NCI-H774 (cell line): ENCODE results near the gene ZNF536.
"Not testable (repeated sequence)": the region's sequence is repeated elsewhere in the genome, so short reads cannot be mapped to it uniquely, and the experiment has no call there.

Experiments
- DNase-seq: peaks from one replicate; lab custom pipeline; 2025; lab: John Stamatoyannopoulos, UW

The ZNF536 gene

GRCh38 chr19:30487178-30487577 lies 115.0 kb downstream of the ZNF536 start:
- DNase-seq = no peak

- no peak for DNase-seq
Measured at GRCh38 chr19:30488191-30488590, 116.0 kb downstream of the ZNF536 start.

DNA sequence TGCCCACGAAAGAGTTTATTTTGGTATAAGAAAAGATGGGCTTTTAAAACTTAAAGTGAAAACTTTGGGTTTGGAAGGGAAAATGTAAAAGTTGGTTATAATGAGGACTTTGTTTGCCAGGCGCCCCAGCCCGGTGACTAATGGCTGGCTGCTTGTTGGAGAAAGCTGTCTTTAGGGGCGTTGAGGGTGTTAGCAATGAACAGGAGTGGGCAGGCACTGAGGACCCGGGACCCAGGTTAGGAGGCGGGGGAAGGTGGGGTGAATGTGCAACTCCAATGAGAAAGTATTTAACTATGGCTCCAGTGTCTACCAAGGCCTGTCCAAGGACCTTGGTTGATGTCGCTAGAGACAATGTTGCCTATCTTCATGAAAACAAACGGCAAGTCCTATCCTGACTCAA lies 118.6 kb downstream of the ZNF536 start:
- no peak for DNase-seq

GRCh38 chr19:30492586-30493270 lies 120.5 kb downstream of the ZNF536 start:
- no peak for DNase-seq

GRCh38 chr19:30497034-30497433 lies 124.8 kb downstream of the ZNF536 start:
- DNase-seq = no peak

GRCh38 chr19:30498085-30498484 lies 125.9 kb downstream of the ZNF536 start:
- not testable (repeated sequence) for DNase-seq

GRCh38 chr19:30498707-30499106 lies 126.5 kb downstream of the ZNF536 start:
- DNase-seq = no peak

DNA sequence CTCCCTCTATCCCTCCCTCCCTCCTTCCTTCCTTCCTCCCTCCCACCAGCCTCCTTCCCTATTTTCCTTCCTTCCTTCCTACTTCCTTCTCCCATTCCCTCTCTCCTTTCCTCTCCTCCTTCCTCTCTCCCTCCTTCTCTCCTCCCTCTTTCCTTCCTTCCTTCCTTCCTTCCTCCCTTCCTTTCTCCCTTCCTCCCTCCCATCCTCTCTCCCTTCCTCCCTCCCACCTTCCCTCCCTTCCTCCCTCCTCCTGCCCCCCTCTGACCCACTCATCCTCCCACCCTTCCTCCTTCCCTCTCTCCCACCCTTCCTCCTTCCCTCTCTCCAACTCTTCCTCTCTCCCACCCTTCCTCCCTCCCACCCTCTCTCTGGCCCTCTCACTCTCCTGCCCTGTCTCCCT lies 132.1 kb downstream of the ZNF536 start:
- no peak for DNase-seq

GRCh38 chr19:30512176-30513081 lies 140.2 kb downstream of the ZNF536 start:
- no peak for DNase-seq

DNA sequence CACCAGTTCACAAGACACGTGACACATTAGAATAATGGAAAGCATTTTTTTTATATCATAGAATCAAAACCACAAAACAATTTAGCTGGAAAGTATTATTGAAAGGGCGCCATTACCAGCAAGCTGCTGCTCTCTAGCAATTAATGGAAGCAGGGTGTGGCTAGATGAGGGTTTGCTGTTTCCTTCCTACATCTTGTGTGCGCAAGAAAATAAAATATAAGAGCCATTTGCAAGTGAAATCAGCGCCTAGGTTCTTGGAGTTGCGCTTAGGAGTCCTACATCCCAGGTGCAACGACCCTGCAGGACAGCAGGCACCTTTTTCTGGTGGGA lies 140.9 kb downstream of the ZNF536 start:
- no peak for DNase-seq

- no peak for DNase-seq
Measured at GRCh38 chr19:30516111-30516510, 143.9 kb downstream of the ZNF536 start.

- no peak for DNase-seq
Measured at GRCh38 chr19:30516531-30516930, 144.3 kb downstream of the ZNF536 start.

- DNase-seq = no peak
Measured at GRCh38 chr19:30518965-30519606, 146.9 kb downstream of the ZNF536 start.

DNA sequence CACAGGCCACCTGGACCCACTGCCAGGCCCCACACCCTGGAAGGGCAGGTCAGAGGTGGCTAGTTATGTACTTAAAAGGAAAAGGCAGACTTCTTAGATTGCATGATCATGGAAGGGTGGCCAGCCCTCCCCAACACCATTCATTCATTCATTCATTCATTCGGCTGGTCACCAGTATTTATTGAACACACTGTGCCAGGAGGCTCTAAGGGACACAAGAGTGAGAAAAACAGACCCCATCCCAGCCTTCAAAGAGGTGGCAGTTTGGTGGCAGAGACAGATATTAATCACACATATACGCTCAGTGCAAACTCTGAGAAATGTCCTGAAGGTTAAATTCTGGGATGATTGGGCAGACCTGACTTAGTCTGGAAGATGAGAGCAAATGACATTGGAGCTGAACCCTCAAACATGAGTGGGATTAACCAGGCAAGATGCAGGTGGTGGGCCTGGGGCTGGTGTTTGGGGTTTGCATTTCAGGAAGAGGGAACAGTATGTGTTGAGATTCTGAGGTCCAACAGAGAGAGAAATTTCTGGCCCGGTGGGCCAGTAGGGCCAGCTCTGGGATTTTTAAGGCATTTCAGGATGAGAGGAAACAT lies 147.5 kb downstream of the ZNF536 start:
- DNase-seq = no peak

GRCh38 chr19:30520735-30521479 lies 148.7 kb downstream of the ZNF536 start:
- DNase-seq = no peak

GRCh38 chr19:30521937-30522336 lies 149.8 kb downstream of the ZNF536 start:
- no peak for DNase-seq

- no peak for DNase-seq
Measured at GRCh38 chr19:30522341-30522740, 150.2 kb downstream of the ZNF536 start.

- no peak for DNase-seq
Measured at GRCh38 chr19:30523791-30524190, 151.6 kb downstream of the ZNF536 start.

GRCh38 chr19:30525383-30525782 lies 153.2 kb downstream of the ZNF536 start:
- DNase-seq = no peak

GRCh38 chr19:30528919-30529318 lies 156.7 kb downstream of the ZNF536 start:
- DNase-seq = no peak

DNA sequence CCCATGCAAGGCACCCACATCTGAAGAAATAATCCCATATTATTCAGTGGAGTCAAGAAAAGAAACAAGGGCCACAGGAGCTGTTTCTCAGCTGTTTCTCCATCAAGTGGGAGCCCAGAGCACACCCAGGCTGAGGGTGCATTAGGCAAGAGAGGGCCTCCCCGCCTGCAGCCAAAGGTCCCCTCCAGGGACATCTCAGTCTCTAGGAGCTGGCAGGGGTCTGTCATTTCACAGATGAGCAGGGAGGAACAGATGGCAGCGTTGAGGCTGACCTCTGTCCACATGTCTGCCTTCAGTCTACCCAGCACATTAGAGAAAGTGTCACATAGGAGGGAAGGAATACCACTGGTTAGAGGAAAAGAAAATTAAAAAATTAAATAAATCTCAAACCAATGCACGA lies 157.7 kb downstream of the ZNF536 start:
- no peak for DNase-seq

DNA sequence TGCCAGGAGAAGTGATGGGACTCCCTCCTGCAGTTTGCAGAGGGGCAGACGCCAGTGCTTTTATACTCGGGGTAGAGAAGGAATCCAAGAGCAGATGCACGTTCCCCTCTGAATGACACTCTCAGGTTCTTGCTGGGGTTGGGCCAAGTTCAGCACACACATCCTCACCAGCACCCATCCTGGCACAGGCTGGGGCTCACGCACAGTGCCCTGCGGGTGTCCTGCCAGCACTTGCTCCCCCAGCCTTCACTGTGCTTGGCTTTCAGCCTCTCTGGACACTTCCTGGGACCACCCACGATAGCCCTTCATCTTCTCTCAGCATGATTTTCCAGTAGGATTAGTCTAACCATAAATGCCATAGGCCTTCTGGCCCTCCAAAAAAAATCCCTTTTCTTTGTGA lies 158.6 kb downstream of the ZNF536 start:
- no peak for DNase-seq
